Activated naive CD4-positive, alpha-beta T cell treated with anti-CD3 and anti-CD28 coated beads for 36 hours (primary cell): Measurements from ENCODE around the gene RIMS3. TPM values are rescaled to one million over a fixed set of nuclear protein-coding genes. Genes with fewer than 3 reads are reported as not detected.
"Not testable (repeated sequence)": the region's sequence is repeated elsewhere in the genome, so short reads cannot be mapped to it uniquely, and the experiment has no call there.

Source experiments
- CTCF ChIA-PET: fragments of 350-600 bp; sonication (Branson Sonifier 250); formaldehyde crosslinking; loops from one replicate; lab custom pipeline; 2021; ENCODE audit warnings: antibody characterized with exemption; lab: Charles Lee
- DNase-seq: peaks from one replicate; pipeline ENCODE4 v3.0.0-alpha.2; 2020
- H3K27ac Mint-ChIP-seq: one replicate; pipeline ENCODE4 v1.8.0; 2021; ENCODE audit warnings: mild to moderate bottlenecking, mixed read lengths
- H3K27me3 Mint-ChIP-seq: one replicate; pipeline ENCODE4 v1.8.0; 2021; ENCODE audit warnings: low read depth, mixed read lengths
- H3K36me3 Mint-ChIP-seq: one replicate; pipeline ENCODE4 v1.8.0; 2021; ENCODE audit warnings: low read depth, mixed read lengths
- H3K4me1 Mint-ChIP-seq: one replicate; pipeline ENCODE4 v1.8.0; 2021; ENCODE audit warnings: low read depth, mixed read lengths
- H3K4me3 Mint-ChIP-seq: one replicate; pipeline ENCODE4 v1.8.0; 2021; ENCODE audit warnings: mild to moderate bottlenecking, moderate library complexity, mixed read lengths
- H3K9me3 Mint-ChIP-seq: one replicate; pipeline ENCODE4 v1.8.0; 2021; ENCODE audit warnings: mixed read lengths
- intact Hi-C: fragments of 100-400 bp; cut with micrococcal nuclease; formaldehyde crosslinking; loops from one replicate; pipeline ENCODE4 v1.15.1; 2023
- total RNA-seq, 2 experiments: library from RNA; stranded (reverse); gene quantifications; one replicate each; pipeline ENCODE4 v1.2.3, GENCODE V29; 2021

RIMS3 gene
- total RNA-seq, 2 experiments from 2014 or later = 3.6 to 3.7 TPM

DNA sequence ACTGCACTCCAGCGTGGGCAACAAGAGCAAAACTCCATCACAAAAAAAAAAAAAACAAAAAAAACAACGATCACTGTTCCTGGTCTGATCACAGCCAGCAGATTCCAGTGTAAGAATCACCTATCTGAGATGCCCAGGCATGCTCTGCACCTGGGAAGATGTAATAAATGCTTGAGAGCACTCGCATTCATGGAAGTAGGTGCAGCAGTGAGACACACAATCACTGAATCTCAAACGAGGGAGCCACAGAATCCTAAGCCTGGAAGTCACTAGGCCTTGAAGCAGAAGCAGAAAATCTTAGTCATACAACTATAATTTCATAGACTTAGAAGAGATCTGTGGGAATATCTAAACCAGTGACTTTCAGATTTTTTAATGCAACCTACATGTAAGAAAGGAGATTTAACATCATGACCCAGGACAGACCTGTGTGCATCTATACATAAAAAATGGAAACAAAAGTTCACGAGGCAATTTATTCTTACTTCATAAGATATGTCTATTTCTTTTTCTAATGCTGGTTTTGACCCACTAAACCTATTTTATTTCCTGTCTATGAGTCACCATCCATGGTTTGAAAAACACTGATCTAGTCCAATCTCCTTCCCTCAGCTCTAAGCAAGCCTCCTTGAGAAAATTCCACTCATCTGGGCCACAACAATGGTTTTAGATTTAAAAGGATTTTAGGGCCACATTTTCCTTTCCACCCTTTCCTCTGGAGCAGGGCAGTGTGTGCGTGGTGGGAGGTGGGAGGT, 30.4 kb downstream of the RIMS3 start:
- CTCF ChIA-PET = interaction anchor here (0.5 kb wide), 1 partner anchor 300 kb away, joined by 4 read pairs; no protein-coding TSS in a partner anchor
- Mint-ChIP-seq H3K9me3 (no peaks in the 10 kb centered on the region), H3K4me3 (no peak overlapping the region), H3K4me1 (peaks cover 5% of the 10 kb centered on the region), H3K27me3 (no peaks in the 10 kb centered on the region), H3K36me3 (peaks cover 2% of the 10 kb centered on the region), H3K27ac (no peak overlapping the region)
- no peak for DNase-seq
- intact Hi-C loops = no loop called here

DNA sequence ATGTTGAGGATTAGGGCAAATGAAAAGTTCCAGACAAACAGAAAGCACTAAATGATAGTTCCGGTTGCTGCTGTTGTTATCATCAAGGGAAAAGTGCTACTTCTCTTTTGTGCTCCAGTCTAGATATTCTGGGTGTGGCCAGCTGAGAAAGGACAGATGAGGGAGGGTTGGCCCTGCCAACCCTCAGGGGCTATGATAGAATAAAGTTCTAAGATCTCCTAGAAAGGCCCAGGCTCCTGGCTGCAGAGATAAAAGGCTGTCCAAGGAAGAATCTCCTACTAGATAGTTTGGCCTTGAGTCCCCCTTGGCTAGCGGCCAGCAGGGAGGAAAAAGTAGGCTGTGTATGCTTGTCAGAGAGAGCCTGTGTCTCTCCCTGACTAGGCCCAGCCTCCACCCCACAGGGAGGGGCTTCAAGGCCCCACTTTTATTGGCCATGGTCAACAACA, 31.5 kb downstream of the RIMS3 start:
- Mint-ChIP-seq H3K4me3 (no peak overlapping the region), H3K27ac (no peak overlapping the region), H3K27me3 (no peaks in the 10 kb centered on the region), H3K36me3 (peaks cover 2% of the 10 kb centered on the region), H3K9me3 (no peaks in the 10 kb centered on the region), H3K4me1 (peaks cover 13% of the 10 kb centered on the region)
- no peak for DNase-seq
- CTCF ChIA-PET = interaction anchor here (2.0 kb wide), 1 partner anchor 35 kb away, joined by 6 read pairs; no protein-coding TSS in a partner anchor
- intact Hi-C loops = no loop called here

GRCh38 chr1:40633523-40633922, 32.0 kb downstream of the RIMS3 start:
- intact Hi-C loops = no loop called here
- DNase-seq = no peak
- Mint-ChIP-seq H3K9me3 (no peaks in the 10 kb centered on the region), H3K27ac (no peak overlapping the region), H3K4me3 (no peak overlapping the region), H3K36me3 (peaks cover 2% of the 10 kb centered on the region), H3K4me1 (peaks cover 17% of the 10 kb centered on the region), H3K27me3 (no peaks in the 10 kb centered on the region)
- CTCF ChIA-PET = interaction anchor here (2.0 kb wide), 1 partner anchor 36 kb away, joined by 6 read pairs; no protein-coding TSS in a partner anchor

DNA sequence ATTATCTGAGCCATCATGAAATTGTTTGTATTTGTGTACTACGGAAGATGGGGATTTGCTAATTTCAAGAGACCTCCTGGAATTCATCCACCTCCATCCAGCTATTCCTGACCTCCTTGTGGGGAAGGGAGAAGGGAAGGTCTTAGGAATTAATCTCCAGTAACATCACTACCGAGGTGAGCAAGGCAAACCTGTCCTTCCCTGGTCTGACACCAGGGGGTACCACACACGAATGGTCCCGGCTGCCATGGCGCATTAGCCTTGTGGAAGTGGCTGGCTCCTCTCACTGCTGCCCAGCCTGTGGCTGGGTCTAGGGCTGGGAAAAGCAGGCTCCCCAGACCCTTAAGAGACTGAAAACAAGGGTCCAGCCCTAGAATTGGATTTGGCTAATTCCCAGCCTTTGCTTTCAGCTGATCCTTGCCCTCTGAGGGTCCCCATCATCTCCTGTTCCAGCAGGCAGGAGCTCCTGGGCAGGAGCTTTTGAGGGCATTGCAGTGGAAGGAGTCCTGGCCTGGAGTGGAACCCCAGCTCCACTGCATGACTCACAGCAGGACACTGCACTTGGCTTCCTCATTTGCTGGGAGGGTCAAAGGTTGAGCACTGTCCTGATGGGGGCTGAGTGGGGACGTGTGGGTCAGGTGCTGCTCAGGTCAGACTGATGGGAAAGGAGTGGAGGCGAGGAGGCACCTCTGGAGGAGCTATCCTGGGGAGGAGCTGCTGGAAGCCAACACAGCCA, 34.8 kb downstream of the RIMS3 start:
- CTCF ChIA-PET = interaction anchor here (0.8 to 1.3 kb wide), 9 partner anchors 10 to 322 kb away, joined by 3 to 7 read pairs (median 3); no protein-coding TSS in a partner anchor
- no peak overlapping the region for H3K4me3 Mint-ChIP-seq
- H3K27me3 Mint-ChIP-seq = no peaks in the 10 kb centered on the region
- intact Hi-C loops = no loop called here
- peaks cover 2% of the 10 kb centered on the region for H3K36me3 Mint-ChIP-seq
- no peaks in the 10 kb centered on the region for H3K9me3 Mint-ChIP-seq
- H3K4me1 Mint-ChIP-seq = peaks cover 25% of the 10 kb centered on the region
- DNase-seq = peak; percentile 51
- H3K27ac Mint-ChIP-seq = no peak overlapping the region

DNA sequence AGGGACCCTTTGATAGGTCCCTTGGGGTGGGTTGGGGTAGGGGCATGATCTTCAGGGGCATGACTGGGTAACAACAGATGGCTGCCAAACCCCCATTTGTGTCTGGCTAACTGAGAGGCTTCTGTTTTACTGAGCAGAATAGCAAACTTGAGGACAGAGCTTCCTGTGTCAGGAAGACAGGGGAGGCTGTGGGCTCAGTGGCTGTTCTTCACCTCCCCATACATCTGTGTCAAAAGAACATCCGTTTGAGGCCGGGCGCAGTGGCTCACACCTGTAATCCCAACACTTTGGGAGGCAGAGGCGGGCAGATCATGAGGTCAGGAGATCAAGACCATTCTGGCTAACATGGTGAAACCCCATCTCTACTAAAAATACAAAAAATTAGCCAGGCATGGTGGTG, 35.9 kb downstream of the RIMS3 start:
- DNase-seq = peak; percentile 77
- H3K36me3 Mint-ChIP-seq, H3K4me3 Mint-ChIP-seq, H3K9me3 Mint-ChIP-seq, H3K27me3 Mint-ChIP-seq: not testable (repeated sequence)
- intact Hi-C loops = loop anchor here (5.0 kb wide), 2 partner anchors 143 to 223 kb away; no protein-coding TSS in a partner anchor
- CTCF ChIA-PET = interaction anchor here (0.6 to 1.1 kb wide), 2 partner anchors 40 to 260 kb away, joined by 3 to 4 read pairs; no protein-coding TSS in a partner anchor
- peak overlapping the region; percentile 55 for H3K27ac Mint-ChIP-seq
- H3K4me1 Mint-ChIP-seq = peaks cover 22% of the 10 kb centered on the region

DNA sequence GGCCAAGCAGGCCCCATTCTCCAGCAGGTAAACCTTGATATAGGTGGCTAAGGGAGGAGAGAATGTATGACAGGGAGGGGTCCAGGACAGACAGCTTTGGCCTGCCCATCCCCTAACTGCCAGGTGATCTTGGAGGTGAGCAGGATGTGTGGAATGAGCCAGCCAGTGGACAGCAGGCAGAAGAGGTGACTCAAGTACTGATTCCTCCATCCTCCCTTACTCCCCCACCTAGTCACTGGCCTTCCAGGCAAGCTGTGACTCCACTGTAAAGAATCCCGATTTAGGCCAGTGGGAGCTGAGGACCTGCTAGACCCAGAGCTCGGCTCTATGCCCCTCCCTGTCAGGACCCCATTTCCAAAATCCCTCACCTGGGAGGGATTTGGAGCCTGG, 36.6 kb downstream of the RIMS3 start:
- intact Hi-C loops = loop anchor here (1.0 to 5.0 kb wide), 5 partner anchors 36 to 223 kb away; partner anchors contain the start of genes NFYC and RIMS3
- peaks cover 22% of the 10 kb centered on the region for H3K4me1 Mint-ChIP-seq
- no peaks in the 10 kb centered on the region for H3K36me3 Mint-ChIP-seq
- peak overlapping the region; percentile 50 for H3K27ac Mint-ChIP-seq
- no peak for DNase-seq
- H3K27me3 Mint-ChIP-seq = no peaks in the 10 kb centered on the region
- CTCF ChIA-PET = interaction anchor here (0.6 to 1.4 kb wide), 3 partner anchors 41 to 261 kb away, joined by 3 to 4 read pairs (median 3); no protein-coding TSS in a partner anchor
- H3K4me3 Mint-ChIP-seq = no peak overlapping the region
- no peaks in the 10 kb centered on the region for H3K9me3 Mint-ChIP-seq

DNA sequence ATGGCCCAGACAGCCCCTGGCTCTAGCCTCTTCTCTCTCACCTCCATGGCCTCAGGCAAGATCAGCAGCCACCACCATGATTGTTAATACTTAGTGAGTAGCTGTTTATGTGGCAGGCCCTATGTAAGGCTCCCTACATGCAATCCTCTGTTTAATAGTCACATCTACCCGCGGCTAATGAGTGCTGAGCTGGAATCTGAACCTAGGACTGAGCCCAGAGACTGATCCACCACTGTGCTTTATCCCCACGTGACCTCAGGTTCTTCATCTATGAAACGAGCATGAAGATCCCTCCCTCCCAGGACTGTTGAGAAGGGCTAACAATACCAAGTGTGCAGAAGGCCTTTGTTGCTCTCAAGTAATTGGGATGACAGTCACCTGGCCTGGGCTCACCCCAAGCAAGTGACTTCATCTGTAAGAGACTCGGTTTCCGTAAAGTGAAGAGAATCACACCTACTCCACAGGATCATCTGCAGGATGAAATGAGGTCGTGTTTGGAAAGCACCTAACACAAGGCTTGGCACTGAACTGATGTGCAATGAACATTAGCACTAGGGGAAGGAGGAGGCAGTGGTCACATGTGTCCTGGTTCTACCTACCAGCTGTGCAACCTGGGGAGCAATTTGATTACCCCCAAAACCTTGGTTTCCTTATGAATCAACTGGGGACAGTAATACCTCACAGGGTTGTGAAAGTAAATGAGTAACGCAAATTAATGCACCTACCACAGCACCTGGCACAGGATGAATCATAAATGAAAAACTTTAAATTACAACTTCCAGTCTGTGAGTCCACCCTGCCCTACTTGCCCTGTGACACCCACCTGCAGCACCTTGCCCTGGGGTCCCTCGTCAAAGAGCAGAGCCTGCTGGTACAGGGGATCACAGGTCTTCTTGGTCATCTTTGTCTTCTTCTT, 37.2 kb downstream of the RIMS3 start:
- CTCF ChIA-PET = interaction anchor here (1.4 kb wide), 1 partner anchor 145 kb away, joined by 3 read pairs; no protein-coding TSS in a partner anchor
- Mint-ChIP-seq H3K4me3 (no peak overlapping the region), H3K27me3 (no peaks in the 10 kb centered on the region)

GRCh38 chr1:40626383-40626770, 39.1 kb downstream of the RIMS3 start:
- H3K27ac Mint-ChIP-seq = no peak overlapping the region
- intact Hi-C loops = loop anchor here (5.0 kb wide), 2 partner anchors 146 to 226 kb away; no protein-coding TSS in a partner anchor
- no peak for DNase-seq
- H3K4me3 Mint-ChIP-seq = no peak overlapping the region
- no peaks in the 10 kb centered on the region for H3K27me3 Mint-ChIP-seq
- CTCF ChIA-PET = interaction anchor here (0.8 to 1.1 kb wide), 2 partner anchors 139 to 325 kb away, joined by 3 to 5 read pairs; no protein-coding TSS in a partner anchor
- no peaks in the 10 kb centered on the region for H3K36me3 Mint-ChIP-seq
- H3K4me1 Mint-ChIP-seq = peaks cover 20% of the 10 kb centered on the region
- no peaks in the 10 kb centered on the region for H3K9me3 Mint-ChIP-seq

More for the DNA sequence above, 37.2 kb downstream of the RIMS3 start:
- H3K27ac Mint-ChIP-seq = peak overlapping the region; percentile 50
- intact Hi-C loops = loop anchor here (1.0 to 5.0 kb wide), 5 partner anchors 37 to 224 kb away; partner anchors contain the start of genes NFYC and RIMS3
- no peaks in the 10 kb centered on the region for H3K9me3 Mint-ChIP-seq
- no peaks in the 10 kb centered on the region for H3K36me3 Mint-ChIP-seq
- peaks cover 20% of the 10 kb centered on the region for H3K4me1 Mint-ChIP-seq
- peak; percentile 73 for DNase-seq

DNA sequence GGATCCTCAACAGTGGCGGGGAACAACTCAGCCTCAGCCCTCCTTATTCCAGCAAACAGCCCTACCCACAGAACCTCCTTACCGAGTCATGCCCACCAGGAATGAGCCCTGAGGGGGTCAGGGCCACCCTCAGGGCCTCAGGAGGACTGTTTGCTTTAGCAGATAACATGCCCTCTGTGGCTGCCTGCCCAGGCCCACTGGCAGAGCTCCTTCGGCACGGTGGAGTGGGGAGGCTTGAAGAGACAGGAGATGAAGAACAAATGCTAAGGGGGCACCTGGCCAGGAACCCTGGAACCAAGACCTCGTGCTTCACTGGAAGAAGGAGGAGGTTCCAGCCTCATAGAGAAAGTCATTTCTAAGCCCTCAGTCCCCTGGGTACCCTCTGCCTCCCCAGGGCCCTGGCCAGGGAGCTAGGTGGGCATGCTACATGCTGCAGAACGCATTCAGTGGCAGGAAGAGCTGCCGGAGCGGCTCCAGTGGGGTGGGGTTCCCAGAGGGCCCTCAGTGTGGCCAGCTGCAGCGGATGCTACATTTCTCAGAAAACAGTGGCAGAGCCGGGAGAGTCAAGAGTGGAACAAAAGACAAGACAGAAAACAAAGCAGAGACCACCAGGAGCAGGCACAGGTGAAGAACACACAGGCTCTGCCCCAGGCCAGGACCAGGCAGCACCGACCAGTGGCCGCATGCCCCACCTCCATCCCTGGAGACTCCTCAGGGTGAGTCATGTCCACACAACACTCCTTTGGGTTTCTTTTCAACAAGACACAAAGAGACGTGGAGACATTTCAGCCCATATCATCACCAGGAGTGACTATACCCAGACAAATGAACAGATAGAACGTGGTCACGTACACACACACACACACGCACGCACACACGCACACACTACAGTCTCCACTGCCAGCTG, 39.8 kb downstream of the RIMS3 start:
- intact Hi-C loops = loop anchor here (5.0 kb wide), 2 partner anchors 147 to 227 kb away; no protein-coding TSS in a partner anchor
- H3K36me3 Mint-ChIP-seq = no peaks in the 10 kb centered on the region
- CTCF ChIA-PET = interaction anchor here (0.8 to 1.1 kb wide), 3 partner anchors 140 to 325 kb away, joined by 3 to 5 read pairs (median 3); no protein-coding TSS in a partner anchor
- no peaks in the 10 kb centered on the region for H3K9me3 Mint-ChIP-seq
- peaks cover 20% of the 10 kb centered on the region for H3K4me1 Mint-ChIP-seq
- no peak for DNase-seq
- no peaks in the 10 kb centered on the region for H3K27me3 Mint-ChIP-seq
- H3K27ac Mint-ChIP-seq = no peak overlapping the region
- no peak overlapping the region for H3K4me3 Mint-ChIP-seq

DNA sequence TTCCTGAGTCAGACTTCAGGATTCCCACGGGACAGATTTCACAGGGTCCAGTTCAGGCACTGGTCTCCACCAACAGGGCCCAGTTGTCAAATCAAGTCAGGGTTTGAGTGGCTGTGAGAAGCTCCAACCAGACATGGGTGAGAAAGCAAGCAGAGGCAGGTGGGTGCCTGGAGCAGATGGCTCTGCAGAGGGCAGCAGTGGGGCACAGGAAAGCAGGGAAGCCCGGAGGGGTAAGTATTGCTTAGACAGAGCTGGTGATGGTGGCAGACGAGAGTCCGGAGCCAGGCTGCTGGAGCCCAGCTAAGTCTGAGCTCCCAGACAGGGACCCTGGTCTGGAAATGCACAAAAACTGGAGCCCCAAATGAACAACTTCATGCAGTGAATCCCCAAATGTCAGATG, 40.4 kb downstream of the RIMS3 start:
- intact Hi-C loops = loop anchor here (5.0 kb wide), 2 partner anchors 147 to 227 kb away; no protein-coding TSS in a partner anchor
- no peaks in the 10 kb centered on the region for H3K36me3 Mint-ChIP-seq
- no peaks in the 10 kb centered on the region for H3K27me3 Mint-ChIP-seq
- no peak overlapping the region for H3K27ac Mint-ChIP-seq
- no peak overlapping the region for H3K4me3 Mint-ChIP-seq
- H3K4me1 Mint-ChIP-seq = peaks cover 20% of the 10 kb centered on the region
- CTCF ChIA-PET = interaction anchor here (0.6 to 1.1 kb wide), 3 partner anchors 141 to 616 kb away, joined by 3 read pairs; no protein-coding TSS in a partner anchor
- DNase-seq = peak; percentile 58
- no peaks in the 10 kb centered on the region for H3K9me3 Mint-ChIP-seq
